GM21723 (cell line): ENCODE results near the gene CST9.
"Not testable (repeated sequence)": the region's sequence is repeated elsewhere in the genome, so short reads cannot be mapped to it uniquely, and the experiment has no call there.

Source experiments
- ATAC-seq: cut with Tn5 transposase; IDR thresholded peaks from one replicate; pipeline ENCODE4 v1.9.1; 2021; ENCODE audit warnings: mild to moderate bottlenecking, moderate library complexity; ENCODE audit not compliant: unreplicated experiment

Gene CST9

GRCh38 chr20:23588434-23589403 lies 17.0 kb downstream of the CST9 start:
- ATAC-seq, result no peak

- no peak for ATAC-seq
Observed at GRCh38 chr20:23587631-23588030, 18.1 kb downstream of the CST9 start.

- no peak for ATAC-seq
Observed at GRCh38 chr20:23586735-23587525, 18.8 kb downstream of the CST9 start.

- no peak for ATAC-seq
Observed at GRCh38 chr20:23585808-23586734, 19.6 kb downstream of the CST9 start.

- no peak for ATAC-seq
Observed at GRCh38 chr20:23585449-23585807, 20.3 kb downstream of the CST9 start.

- no peak for ATAC-seq
Observed at GRCh38 chr20:23584434-23585199, 21.1 kb downstream of the CST9 start.

- ATAC-seq, result no peak
Observed at GRCh38 chr20:23583526-23583925, 22.2 kb downstream of the CST9 start.

- no peak for ATAC-seq
Observed at GRCh38 chr20:23582293-23582692, 23.4 kb downstream of the CST9 start.

GRCh38 chr20:23581833-23582232 lies 23.9 kb downstream of the CST9 start:
- ATAC-seq, result not testable (repeated sequence)

- no peak for ATAC-seq
Observed at GRCh38 chr20:23574977-23575376, 30.7 kb downstream of the CST9 start.

- ATAC-seq, result no peak
Observed at GRCh38 chr20:23570178-23570760, 35.4 kb downstream of the CST9 start.

- no peak for ATAC-seq
Observed at GRCh38 chr20:23569570-23569969, 36.1 kb downstream of the CST9 start.

GRCh38 chr20:23568971-23569330 lies 36.8 kb downstream of the CST9 start:
- ATAC-seq, result no peak

- ATAC-seq, result no peak
Observed at GRCh38 chr20:23568320-23568970, 37.3 kb downstream of the CST9 start, which contains the start of gene CST9L. Gene CST9L (minus strand): TSS chr20:23568484. CDS start chr20:23568450, 34 bp downstream.

GRCh38 chr20:23566199-23566932 lies 39.4 kb downstream of the CST9 start:
- ATAC-seq, result no peak

GRCh38 chr20:23565503-23566045 lies 40.1 kb downstream of the CST9 start:
- ATAC-seq, result no peak

GRCh38 chr20:23564927-23565326 lies 40.8 kb downstream of the CST9 start:
- ATAC-seq, result no peak

- ATAC-seq, result no peak
Observed at GRCh38 chr20:23562721-23563342, 42.9 kb downstream of the CST9 start.
